Measurements from ENCODE around the gene ALDH1L2. TPM values are rescaled to one million over a fixed set of nuclear protein-coding genes. Genes with fewer than 3 reads are reported as not detected.

The ALDH1L2 gene
- total RNA-seq: 8.0 and 22.4 TPM in 2 replicates

DNA sequence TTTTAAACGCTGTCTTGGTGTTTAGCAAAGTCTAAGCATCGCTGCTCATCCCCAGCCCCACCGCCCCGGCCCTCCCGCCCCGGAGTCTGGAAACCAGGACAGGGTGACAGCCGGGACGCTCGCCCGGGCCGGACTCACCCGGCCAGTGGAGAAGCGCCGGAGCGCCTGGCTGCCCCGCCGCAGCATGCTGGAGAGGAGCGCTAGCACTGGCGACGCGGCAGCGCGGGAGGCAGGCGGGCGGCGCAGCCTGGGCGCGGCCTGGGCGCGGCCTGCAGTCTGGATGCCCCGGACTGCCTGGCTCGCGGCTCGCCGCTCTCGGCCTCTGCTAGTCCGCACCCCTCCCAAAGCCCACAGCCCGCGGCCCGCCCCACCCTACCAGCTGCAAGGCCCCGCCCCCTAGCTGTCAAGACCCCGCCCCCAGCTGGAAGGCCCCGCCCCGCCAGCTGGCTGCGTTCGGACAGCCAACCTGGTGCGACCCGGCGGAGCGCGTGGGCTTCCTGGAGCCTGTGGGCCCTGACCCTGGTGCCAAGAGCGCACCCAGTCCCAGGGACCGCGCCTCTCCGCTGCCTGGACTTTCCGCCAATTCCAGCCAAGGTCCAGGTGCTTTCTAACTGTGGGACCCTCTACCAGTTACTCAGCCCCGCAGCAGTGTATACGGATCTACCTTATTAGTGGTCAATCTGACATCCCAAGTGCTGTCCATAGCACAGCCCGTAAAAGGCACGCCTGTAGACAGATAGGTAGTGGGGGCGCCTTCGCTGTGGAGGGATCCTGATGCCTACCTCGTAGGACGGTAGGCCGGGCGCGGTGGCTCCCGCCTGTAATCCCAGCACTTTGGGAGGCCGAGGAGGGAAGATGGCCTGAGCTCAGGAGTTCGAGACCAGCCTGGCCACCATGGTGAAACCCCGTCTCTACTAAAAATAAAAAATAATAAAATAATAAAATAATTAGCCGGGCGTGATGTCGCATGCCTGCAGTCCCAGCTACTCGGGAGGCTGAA, at the start of gene ALDH1L2:
ALDH1L2 (minus strand) TSS at position 208 of the 1,000 bp plus-strand sequence; CDS start at position 186, 22 bp downstream.

DNA sequence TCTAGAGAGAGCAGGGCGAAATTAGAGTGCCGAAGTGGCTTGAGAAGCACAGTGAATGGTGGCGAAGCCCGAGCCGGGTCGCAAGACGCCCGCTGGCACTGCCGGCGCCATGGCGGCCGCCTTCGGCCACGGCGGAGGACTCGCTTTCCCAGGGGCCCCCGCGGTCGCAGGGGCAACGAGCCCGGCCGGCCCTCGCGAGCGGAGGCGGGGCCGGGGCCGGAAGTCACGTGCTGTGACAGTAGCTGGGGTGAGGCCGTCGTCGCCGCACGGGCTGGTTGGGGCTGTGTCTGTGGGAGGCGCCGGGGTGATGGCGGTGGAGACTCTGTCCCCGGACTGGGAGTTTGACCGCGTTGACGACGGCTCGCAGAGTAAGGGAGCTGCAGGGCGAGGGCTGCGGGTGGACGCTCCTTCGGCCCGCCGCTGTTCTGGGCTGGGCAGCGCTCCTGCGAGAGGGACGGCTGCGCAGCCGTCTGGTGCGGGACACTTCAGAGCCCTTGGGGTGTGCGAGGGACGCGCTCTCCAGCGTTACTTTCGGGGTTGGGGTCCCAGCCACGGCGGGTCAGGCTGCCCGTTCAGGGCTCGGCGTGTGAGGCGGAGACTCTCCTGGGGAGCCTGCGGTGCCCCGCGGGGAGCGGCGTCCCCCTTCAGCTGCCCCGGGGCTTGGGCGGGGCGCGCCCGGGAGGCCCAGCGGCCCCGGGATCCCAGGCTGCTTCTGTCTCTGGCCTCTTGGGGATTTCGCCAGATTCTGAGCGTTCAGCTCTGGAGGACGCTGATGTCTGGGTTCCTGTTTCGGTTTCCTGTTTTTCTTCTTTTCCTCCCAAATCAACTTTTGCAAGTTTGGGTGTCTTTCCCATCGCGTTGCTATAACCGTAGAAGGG, 23.5 kb upstream of the ALDH1L2 start, which contains the start of gene WASHC4:
WASHC4 (plus strand) TSS at position 238 of the 878 bp plus-strand sequence; CDS start at position 308, 70 bp downstream.

DNA sequence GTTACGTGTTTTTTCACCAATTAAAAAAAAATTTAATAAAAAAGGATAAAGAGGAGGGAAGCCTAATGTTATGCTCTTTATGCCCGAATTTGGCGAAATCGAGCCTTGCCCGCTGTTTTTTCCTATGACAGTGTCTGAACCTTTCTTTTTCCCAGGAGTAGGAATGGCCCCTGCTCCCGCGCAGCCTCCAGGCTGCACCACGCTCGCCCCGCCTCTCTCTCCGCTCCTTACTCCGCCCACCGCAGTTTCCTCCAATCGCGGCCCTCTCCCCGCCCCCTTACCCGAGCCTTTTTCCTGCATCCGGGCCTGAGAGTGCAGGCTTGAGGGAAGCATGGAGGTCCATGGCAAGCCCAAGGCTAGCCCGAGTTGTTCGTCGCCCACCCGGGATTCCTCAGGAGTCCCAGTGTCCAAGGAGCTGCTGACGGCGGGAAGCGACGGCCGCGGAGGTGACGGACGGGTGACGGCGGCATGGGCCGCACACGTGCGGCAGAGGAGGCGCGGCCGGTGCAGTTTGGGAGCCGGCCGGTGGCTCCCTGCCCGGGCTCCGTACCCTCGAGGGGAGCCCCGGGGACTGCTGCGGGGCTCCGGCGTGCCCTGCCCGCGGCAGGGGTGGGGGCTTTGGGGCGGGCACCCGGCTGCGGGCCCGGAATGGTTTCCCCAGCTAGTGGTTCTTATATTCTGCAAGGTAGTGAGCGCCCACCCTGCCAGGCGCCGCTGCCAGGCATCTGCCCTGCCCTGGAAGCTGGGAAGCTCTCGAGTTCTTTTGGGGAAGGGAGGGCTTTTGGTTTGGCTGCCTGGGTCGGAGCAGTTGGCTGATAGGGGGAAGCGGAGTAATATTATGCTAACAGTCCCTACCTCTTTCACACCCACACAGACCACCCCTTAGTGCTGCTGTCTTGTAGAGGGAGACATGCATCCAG, 98.0 kb downstream of the ALDH1L2 start, which contains the start of gene NOPCHAP1:
NOPCHAP1 (plus strand) TSS at position 295 of the 920 bp plus-strand sequence; CDS start at position 332, 37 bp downstream.

Other genes starting within 250 kb of the ALDH1L2 start
- gene SLC41A2, start 126.2 kb downstream of the ALDH1L2 start, total RNA-seq: 1.7 and 2.2 TPM in 2 replicates
- gene NOPCHAP1, start 98.1 kb downstream of the ALDH1L2 start, total RNA-seq: 12.3 and 14.5 TPM in 2 replicates
- 19.0 and 25.5 TPM in 2 replicates for gene WASHC4, start 23.3 kb upstream of the ALDH1L2 start, total RNA-seq
- gene APPL2, start 151.7 kb upstream of the ALDH1L2 start, total RNA-seq: 22.6 and 45.5 TPM in 2 replicates
- gene C12orf75, start 246.2 kb upstream of the ALDH1L2 start, total RNA-seq: 121 and 164 TPM in 2 replicates